HG03439 (cell line): ENCODE measurements around the gene EIF3M.
"Not testable (repeated sequence)": the region's sequence is repeated elsewhere in the genome, so short reads cannot be mapped to it uniquely, and the experiment has no call there.

ENCODE experiments used
- ATAC-seq: cut with Tn5 transposase; IDR thresholded peaks from one replicate; pipeline ENCODE4 v1.9.1; 2021; ENCODE audit warnings: mild to moderate bottlenecking, moderate library complexity; ENCODE audit not compliant: unreplicated experiment

EIF3M gene

DNA sequence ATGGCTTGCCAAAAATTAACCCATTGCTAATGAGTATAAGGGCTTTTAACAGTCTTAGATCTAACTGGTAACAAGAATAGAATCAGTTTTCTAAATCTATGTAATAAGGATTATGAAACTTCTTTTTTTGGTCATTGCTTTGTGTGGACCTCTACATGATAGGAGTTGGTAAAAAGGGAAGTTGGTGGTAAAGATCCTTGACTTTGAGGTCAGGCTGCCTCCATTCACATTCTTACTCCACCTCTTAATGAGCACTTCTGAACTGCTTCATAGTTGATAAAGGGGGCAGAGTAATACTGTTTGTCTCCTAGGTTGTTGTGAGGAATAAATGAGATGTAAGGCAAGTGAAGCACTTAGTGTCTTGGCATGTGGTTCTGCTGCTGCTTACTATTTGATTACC is 10.6 kb downstream of the EIF3M start:
- ATAC-seq = no peak

GRCh38 chr11:32596114-32596513 is 12.5 kb downstream of the EIF3M start:
- ATAC-seq = not testable (repeated sequence)

DNA sequence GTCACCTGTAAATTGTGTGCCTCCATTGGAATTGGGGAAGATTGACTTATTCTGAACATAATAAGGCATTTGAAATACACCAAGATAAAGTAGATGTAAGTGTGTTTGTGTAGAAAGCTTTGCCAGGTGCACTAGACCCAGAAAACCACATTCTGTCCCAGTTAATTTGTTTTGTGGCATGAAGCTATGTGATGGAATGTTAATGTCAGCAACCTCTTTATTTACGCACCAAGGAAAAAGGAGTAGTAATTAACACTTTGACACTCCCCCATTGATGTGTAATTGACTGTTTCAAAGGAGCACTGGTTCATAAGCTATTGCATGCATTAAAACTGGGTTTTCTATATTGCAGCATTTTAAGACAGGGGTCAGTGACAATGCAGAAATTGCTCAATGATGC is 14.3 kb downstream of the EIF3M start:
- ATAC-seq = no peak

DNA sequence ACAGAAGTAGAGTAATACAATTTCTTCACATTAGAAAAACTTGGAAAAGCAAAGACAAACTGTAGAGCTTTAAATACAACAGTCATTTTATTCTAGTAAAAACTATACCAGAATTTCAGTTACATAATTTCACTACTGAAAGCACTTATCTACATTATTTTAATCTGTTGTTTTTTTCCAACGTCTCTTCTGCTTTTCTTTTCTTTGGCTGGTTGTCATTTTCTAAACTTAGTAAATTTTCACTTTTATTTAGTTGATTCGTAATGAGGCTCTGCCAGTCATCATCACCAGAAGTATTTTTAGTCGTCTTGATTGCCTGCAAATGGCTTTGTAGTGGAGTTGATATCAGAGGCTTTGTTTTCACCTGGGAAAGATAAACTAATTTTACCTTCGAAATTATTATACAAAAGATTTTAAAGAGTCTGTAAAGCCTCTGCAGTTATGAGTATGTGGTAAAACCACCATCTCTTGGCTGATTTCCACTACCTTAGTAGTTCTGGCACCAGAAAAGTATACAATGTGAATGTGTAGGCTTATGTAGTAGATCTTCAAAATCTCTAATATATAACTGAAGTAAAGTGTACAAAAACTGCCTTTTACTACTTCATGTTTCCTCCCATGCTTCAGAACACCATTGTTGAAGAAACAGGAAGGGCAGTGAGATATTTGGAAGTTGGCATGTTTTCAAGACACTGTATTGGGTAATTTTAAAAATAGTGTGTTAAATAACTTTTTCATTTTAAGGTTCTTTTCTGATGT is 19.2 kb downstream of the EIF3M start:
- no peak for ATAC-seq

DNA sequence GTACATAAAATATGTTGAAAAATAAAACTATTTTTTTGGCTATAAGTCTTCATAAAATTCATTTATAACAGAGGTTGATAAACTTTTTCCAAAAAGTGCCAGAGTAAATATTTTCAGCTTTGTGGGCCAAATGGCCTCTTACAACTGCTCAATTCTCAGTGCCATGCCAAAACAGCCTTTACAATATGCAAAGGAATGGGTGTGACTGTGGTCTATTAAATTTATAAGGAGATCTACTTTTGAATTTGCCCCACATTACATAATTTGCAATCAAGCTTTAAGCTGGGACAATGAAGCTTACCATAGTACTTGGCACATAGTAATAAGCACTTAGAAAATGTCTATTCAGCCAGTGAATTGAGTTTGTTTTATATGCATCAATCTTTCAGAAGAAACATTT is 22.6 kb downstream of the EIF3M start:
- ATAC-seq = no peak

DNA sequence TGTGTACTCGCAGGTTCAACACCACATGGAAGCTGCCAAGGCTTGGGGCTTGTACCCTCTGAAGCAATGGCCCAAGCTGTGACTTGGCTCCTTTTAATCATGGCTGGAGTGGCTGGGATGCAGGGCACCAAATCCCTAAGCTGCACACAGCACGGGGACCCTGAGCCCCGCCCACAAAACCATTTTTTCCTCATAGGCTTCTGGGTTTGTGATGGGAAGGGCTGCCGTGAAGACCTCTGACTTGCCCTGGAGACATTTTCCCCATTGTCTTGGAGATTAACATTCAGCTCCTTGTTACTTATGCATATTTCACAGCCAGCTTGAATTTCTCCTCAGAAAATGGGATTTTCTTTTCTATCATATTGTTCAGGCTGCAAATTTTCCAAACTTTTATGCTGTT is 25.2 kb downstream of the EIF3M start:
- not testable (repeated sequence) for ATAC-seq

DNA sequence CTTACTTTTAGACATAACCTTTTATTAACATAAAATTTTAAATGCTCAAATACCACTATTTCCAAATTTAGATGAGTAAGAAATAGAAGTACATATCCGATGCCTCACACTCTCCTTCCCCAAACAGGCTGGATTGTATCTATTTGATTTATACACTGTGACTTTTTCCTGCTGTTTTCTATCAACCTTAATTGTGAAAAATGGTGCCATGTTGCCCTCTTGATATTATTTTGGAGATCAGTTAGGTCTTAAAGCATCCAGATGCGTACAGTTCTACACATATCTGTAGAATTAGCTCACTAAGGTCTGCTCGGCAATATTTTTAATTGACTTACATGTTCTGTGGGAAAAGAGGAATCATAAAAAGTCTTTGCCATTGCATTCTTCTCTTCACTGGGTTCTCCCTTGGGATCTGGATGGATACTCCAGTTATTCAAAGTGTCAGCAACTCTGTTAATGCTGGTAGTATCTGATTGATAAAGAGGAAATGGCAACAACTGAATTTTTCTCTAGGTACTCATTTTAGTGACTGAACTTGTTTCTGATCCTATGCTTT is 27.2 kb downstream of the EIF3M start:
- no peak for ATAC-seq

DNA sequence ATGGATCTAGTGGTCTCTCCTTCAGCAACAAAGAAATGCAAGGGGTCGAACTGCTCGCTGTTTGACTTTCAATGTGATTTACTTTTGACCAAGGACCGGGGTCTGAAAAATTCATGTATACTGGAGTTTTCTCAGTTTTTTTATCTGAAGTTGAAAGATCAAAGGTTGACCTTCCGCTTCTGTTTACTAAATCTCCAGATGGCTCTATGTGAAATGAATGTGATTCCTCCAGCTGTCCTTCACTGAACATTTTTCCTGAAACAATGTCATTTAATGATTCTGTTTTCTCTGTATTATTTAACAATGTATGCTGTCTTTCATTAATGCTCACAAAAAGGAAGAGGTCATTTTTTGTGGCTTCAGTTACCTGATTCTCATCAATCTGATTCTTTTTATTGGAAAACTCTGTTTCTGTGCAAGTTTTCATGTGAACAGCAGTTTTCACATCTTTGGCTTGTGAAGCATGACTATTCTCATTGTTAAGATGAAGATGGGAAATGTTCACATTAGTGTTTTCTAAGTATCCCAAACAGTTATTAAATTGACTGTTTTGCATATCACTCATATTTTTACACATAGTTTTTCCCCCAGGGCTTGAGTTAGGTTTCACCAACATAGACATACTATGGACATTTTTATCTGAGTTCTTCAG is 30.0 kb downstream of the EIF3M start:
- ATAC-seq = no peak

DNA sequence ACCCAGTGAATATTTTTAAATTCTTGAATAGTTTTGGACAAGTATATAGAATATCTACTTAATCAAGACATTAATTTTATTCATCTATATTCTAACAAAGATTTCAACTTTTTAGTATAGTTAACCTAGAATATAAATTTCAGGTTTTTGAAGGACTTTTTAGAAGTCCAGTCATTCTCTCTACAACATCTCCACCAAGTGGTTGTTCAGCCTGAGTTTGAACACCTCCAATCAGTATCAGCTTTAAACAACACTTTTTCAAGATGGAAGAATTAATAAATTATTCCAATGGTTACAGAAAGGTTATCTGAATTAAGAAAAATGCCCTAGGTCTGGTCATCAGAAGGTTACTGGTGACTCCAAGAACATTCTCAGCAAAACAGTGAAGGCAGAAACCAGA is 31.8 kb downstream of the EIF3M start:
- ATAC-seq = no peak

DNA sequence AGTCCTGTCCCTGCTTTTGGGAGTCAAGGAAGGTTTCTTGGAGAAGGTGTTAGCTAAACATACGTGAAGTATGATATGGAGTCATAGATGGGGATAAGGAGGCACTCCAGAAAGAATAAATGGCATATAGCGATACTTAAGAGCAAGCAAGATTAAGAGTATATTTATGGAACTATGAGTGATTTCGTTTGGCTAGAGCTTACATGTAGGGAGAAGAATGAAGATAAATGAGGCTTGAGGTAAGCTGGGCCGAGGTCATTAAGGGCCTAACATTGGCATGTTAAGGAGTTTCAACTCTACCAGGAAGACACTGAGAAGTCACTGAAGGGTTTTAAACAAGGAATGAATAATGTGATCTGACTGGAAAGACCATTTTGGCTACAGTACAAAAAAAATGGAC is 33.3 kb downstream of the EIF3M start:
- no peak for ATAC-seq

GRCh38 chr11:32630844-32631243 is 47.2 kb downstream of the EIF3M start:
- no peak for ATAC-seq

- no peak for ATAC-seq
Measured at GRCh38 chr11:32635819-32636218, 52.2 kb downstream of the EIF3M start.

DNA sequence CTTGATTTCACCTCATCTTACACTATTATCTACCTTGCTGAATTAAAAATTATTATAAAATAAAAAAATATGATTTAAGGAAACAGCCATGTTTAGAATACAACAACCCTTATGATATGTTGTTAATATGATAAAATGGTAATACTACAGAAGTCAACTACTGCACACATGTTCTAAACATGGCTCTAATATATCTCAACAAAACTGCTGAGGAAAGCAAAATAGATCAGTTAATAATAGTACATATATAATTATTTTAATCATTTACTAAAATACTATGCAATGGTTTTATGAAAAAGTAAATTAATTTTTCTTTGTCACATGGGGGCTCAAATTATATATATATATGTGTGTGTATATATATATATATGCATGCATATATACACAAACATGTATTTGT is 57.7 kb downstream of the EIF3M start:
- no peak for ATAC-seq

DNA sequence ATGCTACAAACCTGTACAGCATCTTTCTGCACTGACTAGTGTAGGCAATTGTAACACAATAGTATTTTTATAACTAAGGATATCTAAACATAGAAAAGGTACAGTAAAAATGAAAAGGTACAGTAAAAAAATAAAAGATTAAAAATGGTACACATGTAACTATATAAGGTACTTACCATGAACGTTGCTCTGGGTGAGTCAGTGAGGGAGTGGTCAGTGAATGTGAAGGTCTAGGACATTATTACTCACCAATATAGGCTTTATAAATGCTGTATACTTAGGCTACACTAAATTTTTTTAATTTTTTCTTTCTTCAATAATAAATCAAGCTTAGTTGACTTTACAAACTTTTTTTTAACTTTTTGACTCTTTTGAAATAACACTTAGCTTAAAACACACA is 59.9 kb downstream of the EIF3M start:
- ATAC-seq = no peak
